GM18909 (cell line): Measurements from ENCODE around the gene FAM241A.
"Not testable (repeated sequence)": the region's sequence is repeated elsewhere in the genome, so short reads cannot be mapped to it uniquely, and the experiment has no call there.

Source experiments
- ATAC-seq: cut with Tn5 transposase; IDR thresholded peaks from one replicate; pipeline ENCODE4 v1.9.1; 2021; ENCODE audit warnings: mild to moderate bottlenecking; ENCODE audit not compliant: unreplicated experiment, poor library complexity

Gene FAM241A

GRCh38 chr4:112130906-112131305 is 14.3 kb upstream of the FAM241A start:
- no peak for ATAC-seq

GRCh38 chr4:112136551-112136950 is 8.7 kb upstream of the FAM241A start:
- no peak for ATAC-seq

GRCh38 chr4:112138538-112138937 is 6.7 kb upstream of the FAM241A start:
- no peak for ATAC-seq

- ATAC-seq, result no peak
Observed at GRCh38 chr4:112140536-112140935, 4.7 kb upstream of the FAM241A start.

- ATAC-seq, result no peak
Observed at GRCh38 chr4:112141366-112142138, 3.7 kb upstream of the FAM241A start.

GRCh38 chr4:112142182-112142581 is 3.1 kb upstream of the FAM241A start:
- ATAC-seq, result no peak

GRCh38 chr4:112143781-112144180 is 1.5 kb upstream of the FAM241A start:
- no peak for ATAC-seq

GRCh38 chr4:112144546-112145325 is 518 bp upstream of the FAM241A start:
- ATAC-seq, result no peak

GRCh38 chr4:112145790-112146501 is 692 bp downstream of the FAM241A start:
- peak; percentile 53 for ATAC-seq

- ATAC-seq, result no peak
Observed at GRCh38 chr4:112146502-112146813, 1.2 kb downstream of the FAM241A start.

GRCh38 chr4:112147697-112148096 is 2.4 kb downstream of the FAM241A start:
- ATAC-seq, result no peak

- no peak for ATAC-seq
Observed at GRCh38 chr4:112150920-112151319, 5.7 kb downstream of the FAM241A start.

GRCh38 chr4:112152521-112152920 is 7.3 kb downstream of the FAM241A start:
- no peak for ATAC-seq

GRCh38 chr4:112153211-112153791 is 8.0 kb downstream of the FAM241A start:
- ATAC-seq, result no peak

GRCh38 chr4:112156112-112156511 is 10.9 kb downstream of the FAM241A start:
- no peak for ATAC-seq

- no peak for ATAC-seq
Observed at GRCh38 chr4:112156553-112156952, 11.3 kb downstream of the FAM241A start.

- not testable (repeated sequence) for ATAC-seq
Observed at GRCh38 chr4:112163706-112164105, 18.5 kb downstream of the FAM241A start.

GRCh38 chr4:112167794-112168193 is 22.5 kb downstream of the FAM241A start:
- no peak for ATAC-seq

GRCh38 chr4:112168719-112169500 is 23.7 kb downstream of the FAM241A start:
- no peak for ATAC-seq

GRCh38 chr4:112170451-112170993 is 25.3 kb downstream of the FAM241A start:
- ATAC-seq, result no peak
